HS-27A (cell line): ENCODE results near the gene KCNMB4.

ENCODE experiments used
- DNase-seq: peaks from one replicate; pipeline ENCODE4 v3.0.0-alpha.2; 2012; ENCODE audit warnings: low read depth, missing footprints

KCNMB4 gene, protein sequence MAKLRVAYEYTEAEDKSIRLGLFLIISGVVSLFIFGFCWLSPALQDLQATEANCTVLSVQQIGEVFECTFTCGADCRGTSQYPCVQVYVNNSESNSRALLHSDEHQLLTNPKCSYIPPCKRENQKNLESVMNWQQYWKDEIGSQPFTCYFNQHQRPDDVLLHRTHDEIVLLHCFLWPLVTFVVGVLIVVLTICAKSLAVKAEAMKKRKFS

DNA sequence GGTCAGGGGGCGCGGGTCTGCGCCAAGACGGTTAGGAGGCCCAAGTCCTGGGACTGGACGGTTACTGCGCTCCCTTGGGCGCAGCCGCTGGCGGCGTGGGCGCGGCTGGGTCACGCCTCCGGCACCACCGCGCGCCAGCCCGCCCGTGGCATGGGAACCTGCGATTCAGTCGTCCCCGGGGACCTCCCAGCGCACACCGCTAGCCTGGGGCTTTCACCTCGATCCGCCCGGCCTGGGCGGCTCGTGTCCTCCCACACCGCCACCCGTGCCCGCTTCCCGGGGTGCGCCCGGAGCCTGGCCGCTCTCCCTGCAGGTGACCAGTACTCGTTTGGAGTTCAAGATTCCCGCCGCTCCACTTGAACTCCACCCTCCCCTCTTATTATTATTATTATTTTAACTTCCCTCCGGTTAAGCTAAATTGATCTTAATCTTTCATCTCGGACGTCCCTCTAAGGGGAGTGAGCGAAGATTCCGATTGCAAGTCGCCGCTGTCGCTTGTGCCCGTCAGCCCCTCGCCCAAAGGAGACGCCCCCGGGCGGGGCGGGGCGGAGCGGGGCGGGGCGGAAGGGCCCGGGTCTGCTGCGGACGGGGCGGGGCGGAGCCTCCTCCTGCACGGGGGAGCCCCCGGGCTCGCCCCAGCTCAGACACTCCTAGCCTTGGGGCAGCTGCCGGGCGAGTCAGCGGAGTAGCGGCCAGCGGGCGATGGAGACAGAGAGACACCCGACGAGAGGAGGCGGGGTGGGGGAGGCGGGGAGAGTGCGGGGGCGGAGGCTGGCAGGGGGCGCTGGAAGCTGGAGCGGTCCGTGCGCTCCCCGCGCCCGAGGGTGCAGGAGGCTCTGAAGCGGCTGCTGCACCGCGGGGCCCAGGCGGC lies at the start of gene KCNMB4:
KCNMB4 (plus strand) TSS at position 643 of the 871 bp plus-strand sequence. CDS start 445 bp downstream, outside the sequence.
- no peak for DNase-seq

DNA sequence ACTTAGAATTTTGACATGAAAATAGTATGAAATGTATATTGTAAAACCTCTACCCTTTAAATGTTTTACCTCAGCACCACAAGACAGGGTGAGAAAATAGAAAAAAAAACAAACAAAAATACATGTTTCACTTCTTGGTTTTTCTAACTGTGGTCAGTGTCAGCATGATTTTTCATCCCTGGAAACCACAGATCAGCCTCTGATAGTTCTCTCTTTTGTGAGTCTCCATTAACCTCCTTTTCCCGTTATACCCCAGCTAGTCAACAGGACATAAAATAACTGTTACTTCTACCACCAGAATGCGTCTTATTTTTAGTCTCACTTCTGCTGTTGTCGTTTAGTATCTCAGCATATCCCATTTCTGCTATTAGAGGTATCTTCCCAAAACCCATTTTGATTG lies 48.3 kb upstream of the KCNMB4 start:
- DNase-seq = no peak

DNA sequence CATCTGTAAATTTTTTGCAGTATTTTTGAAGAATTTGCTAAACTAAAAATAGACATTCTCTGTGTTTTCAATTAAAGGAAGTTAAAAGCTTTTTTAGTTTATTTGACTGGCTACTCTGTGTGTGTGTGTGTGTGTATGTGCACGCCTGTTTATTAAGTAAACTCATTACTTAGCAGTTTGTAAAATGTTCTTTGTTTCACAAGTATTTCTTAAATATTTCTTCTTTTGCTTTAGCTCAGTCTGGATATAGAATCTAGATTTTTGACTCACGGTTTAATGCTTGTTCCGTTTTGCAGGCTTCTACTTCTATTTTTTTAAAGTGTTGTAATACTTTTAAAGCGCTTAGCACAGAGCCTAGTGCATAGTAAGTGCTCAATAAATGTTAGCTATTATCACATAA lies 46.5 kb upstream of the KCNMB4 start:
- DNase-seq = no peak

DNA sequence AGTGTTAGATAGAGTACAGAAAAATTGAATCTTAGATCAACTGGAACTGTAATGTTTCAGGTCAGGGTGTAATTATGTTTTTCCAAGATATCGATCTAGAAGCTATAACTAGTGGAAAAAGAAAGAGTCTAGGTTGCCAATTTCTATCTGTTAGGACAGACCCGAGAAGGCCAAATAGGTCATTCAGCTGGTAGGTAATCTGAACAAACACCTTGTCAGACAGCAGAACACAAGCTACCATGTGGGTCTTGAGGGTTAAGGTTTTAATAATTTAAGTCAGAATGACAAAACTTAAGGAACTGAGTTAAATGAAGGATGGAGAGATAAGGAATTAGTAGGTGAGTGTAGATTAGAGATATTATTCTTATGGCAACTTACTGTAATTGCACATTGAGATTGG lies 44.9 kb upstream of the KCNMB4 start:
- DNase-seq = no peak

DNA sequence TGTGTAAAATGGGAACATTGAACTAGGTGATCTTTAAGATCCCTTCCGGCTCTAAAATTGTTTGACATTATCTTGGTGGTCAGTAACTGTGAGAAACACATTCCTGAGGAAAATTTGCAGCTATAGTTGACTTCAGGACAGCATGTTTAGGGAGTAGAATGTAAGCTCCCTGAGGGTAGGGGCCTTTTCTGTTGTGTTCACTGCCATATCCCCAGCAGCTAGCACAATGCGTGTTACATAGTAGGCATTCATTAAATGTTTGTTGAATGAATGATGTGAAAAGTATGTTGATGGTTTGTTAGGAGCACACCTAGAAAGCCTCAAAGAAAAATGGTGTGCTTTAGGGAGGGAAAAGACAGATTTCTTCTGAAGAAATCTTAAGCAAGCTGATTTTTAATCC lies 38.5 kb upstream of the KCNMB4 start:
- DNase-seq = no peak

DNA sequence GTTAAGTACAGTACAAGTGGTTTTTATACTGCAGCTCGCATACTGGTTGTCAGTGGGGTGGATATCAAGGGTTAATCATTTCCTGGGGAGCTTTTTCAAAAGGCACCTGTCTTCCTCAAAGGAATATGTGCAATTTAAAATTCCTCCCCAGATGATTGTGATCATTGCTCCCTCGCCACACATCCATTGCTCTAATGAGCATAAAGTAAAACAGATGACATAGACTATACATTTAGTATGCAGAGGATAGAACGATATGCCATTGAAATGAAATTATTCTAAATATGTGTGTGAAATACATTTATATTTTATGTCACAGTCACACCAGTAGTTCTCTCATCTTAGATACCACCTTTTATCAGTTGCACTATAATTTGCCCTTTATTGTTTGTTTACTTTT lies 36.4 kb upstream of the KCNMB4 start:
- no peak for DNase-seq

DNA sequence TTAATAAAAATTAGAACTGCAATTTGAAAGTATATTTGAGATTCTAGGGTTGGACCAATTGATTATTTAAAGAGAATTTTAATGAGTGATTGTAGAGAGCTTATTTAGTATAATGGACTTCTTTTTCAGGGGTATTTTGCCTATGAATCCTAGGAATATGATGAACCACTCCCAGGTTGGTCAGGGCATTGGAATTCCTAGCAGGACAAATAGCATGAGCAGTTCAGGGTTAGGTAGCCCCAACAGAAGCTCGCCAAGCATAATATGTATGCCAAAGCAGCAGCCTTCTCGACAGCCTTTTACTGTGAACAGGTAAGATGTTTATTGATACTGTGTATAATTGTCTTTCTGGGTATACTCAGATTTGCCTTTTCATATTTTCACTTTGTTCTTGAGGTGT lies 35.9 kb upstream of the KCNMB4 start:
- no peak for DNase-seq

DNA sequence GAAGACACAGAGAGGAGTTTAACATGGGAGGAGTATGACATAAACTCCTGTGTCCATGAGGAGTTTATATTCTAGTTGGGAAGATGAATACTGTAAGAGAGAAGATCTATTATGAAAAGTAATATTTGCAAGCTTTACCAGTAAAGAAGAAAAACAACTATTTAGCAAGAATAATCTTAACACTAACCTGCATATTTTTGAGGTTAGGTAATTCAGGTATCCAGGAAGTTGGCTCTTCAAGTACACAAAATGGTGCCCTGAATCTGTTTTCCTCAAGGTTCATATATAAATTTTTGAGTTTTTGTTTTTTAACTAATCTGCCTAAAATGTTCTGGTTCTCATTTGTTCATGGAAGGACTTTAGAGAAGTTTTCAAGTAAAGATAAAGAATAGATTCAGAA lies 33.9 kb upstream of the KCNMB4 start:
- DNase-seq = no peak

DNA sequence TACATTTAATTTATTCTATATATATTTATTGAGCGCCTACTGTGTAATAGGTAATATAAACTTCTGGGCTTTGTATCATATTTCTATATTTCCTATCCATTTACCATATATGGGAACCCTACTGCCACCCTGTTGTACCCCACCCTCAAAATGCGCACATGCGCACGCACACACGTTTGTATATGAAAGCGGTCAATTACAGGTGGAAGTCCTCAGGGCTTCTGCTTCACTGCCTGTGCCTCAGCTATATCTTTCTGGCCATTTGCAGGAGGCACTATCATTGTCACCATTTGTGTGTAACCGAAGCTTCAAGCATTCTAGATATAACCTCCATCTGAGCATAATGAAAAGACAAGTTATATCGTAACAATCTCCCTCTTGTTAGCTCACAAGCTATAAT lies 31.3 kb upstream of the KCNMB4 start:
- DNase-seq = no peak

DNA sequence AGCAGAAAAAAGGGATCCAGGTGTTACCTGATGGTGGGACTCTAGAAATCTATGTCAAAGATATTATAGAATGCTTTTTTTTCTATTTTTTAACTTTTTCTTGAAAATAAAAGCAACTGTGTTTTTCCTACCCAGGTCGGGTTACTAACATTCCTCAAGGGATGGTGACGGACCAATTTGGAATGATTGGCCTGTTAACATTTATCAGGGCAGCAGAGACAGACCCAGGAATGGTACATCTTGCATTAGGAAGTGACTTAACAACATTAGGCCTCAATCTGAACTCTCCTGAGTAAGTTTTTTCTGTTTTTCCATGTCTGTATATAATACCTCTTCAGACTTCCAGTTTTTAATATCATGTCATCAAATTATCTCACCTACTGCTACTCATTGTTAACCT lies 27.6 kb upstream of the KCNMB4 start:
- DNase-seq = no peak

DNA sequence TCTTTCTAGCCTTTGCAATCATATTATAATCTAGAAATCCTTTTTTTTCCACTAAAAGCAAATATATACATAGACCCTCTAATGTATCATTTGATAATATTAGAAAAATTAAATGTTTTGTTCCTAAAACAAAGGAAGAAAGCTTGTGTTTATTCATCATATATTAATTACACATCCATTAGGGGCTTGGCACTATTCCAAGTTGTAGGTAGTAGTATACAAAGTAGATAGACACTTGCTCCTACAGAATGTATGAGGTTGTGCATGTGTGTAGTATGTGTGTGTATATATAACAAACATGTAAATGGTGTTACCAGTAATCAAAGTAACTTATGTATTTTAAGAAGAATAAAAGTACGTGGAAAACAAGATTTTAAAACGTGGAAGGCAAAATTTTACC lies 15.0 kb upstream of the KCNMB4 start:
- no peak for DNase-seq

DNA sequence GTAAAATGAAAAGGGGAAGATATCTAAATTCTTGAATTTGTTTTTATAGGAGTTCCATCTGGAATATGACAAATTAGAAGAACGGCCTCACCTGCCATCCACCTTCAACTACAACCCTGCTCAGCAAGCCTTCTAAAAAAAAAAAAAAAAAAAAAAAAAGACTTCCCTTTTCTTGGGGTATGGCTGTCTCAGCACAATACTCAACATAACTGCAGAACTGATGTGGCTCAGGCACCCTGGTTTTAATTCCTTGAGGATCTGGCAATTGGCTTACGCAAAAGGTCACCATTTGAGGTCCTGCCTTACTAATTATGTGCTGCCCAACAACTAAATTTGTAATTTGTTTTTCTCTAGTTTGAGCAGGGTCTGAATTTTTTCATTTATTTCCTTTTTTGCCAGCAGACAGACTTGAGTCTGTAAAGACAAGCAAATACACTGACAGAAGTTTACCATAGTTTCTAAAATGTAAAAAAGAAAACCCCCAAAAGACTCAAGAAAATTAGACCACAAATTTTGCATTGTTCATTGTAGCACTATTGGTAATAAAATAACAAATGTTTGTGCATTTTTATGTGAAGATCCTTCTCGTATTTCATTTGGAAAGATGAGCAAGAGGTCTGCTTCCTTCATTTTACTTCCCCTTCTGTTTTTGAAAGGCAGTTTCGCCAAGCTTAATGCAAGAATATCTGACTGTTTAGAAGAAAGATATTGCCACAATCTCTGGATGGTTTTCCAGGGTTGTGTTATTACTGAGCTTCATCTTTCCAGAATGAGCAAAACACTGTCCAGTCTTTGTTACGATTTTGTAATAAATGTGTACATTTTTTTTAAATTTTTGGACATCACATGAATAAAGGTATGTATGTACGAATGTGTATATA lies 12.1 kb upstream of the KCNMB4 start:
- no peak for DNase-seq

DNA sequence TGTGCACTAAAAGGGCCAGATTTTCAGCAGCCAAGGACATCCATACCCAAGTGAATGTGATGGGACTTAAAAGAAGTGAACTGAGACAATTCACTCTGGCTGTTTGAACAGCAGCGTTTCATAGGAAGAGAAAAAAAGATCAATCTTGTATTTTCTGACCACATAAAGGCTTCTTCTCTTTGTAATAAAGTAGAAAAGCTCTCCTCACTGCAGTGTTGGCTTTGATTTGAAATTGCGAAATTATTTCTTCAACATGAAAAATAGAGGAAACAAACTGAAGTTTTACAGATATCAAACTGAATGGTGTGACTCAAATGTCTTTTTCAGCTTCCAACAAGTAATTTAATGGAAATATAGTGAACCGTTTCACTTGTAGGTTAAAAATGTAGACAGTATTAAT lies 11.3 kb upstream of the KCNMB4 start:
- DNase-seq = no peak

DNA sequence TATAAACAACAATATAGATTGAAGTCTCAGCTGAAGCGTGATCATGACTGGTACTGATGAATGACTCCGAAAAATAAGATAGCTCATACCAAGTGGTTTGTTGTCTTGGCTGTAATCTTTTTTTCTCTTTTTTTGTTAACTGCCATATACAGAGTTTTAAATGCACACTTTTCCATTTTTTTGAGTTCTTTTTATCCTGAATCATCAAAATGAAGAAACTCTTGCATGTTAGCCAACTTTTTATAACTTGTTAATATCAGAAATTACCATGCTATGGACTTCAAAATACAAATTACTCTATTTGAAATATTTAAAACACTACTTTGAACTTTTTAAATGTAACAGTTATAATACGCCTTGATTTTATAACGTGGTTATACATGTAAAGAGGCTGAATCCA lies 10.1 kb upstream of the KCNMB4 start:
- no peak for DNase-seq

DNA sequence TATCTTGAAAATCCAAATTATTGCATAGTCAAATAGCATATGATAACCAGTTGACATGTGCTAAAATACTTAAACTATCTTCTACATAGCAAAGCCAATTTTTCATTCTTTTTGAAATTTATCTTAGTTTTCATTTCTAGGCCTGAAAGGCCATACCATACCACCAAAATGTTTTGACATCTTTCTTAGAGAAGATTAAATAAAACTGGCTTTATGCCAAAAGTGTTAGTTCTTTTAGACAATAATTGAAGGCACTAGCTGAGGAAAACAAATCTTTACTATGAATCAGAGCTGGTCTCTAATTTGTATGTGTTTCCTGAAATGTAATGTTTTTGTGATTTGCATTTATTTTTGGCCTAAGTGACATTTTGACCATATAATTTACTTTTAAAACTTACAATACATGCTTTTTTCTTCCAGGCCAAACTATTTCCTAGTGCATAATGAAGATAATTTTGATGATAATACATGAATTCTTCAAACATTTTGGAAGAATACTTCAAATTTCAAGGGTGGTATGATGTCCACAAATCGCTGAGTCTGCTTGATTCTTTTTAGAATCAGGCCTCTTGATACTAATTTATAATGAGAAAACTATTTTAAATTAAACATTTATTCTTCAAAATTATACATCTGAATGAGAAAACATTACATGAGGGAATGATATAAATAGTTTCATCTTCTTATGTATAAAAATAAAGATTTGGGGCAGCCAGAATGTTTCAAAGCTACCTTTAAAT lies 6.5 kb upstream of the KCNMB4 start:
- DNase-seq = no peak

DNA sequence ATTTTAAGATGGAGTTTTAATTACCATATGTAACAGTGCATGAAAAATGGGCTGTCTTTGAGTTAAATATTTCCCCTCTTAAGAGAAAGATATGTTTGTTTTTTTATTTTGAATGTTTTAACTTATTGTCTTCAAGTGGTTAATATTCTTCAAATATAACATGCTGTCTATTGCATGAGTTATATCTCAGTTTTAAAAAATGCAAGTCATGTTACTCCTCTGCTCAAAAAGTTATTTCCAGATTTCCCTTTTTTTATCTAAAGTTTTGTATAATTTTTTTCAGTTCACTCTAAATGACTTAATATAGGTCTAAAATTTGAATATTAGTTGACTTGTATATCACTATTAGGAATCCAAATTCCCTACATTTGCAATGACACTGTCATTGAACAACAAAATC lies 5.9 kb upstream of the KCNMB4 start:
- no peak for DNase-seq

DNA sequence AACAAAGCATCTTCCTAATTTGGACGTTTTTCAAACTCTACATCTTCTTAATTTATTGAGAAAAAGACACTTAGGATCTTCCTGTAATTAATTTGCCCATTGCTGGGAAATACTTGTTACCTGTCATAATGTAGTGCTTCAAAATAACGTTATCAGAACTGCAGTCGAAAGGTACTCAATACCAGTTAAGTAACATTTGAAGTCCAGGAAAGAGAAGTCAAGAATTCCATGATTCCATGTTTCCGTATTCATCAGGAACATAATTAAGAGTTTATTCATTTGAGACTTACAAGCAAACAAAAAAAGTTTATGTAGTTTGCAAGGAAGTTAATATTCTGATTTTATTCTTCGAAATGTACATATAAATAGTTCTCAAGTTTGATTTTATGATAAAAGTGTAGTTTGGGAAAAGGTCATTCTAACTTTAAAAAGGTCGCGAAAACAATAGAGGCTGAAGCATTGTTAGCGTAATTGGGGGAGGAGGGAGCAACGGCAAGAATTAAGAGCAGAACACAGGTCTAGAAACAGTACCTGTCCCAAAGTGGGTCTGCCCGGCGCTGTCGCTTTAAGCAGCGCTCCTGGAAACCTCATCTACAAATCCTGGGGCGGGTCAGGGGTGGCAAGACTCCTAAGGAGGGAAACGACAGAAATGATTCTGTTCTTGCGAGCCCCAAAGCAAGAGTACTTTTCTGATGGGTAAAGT lies 1.2 kb upstream of the KCNMB4 start:
- DNase-seq = no peak

DNA sequence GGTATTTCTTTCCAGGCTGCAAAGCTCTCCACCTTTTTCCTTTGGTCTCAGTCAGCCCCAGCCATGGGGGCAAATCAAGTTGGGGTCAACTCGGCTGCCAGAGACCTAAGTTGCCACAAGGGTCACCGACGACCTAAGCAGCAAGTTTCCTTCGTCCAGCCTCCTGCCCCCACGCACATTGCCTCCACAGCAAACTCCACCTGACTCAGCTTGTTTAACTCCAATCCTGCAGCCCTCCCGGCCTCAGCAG lies 767 bp upstream of the KCNMB4 start:
- no peak for DNase-seq

DNA sequence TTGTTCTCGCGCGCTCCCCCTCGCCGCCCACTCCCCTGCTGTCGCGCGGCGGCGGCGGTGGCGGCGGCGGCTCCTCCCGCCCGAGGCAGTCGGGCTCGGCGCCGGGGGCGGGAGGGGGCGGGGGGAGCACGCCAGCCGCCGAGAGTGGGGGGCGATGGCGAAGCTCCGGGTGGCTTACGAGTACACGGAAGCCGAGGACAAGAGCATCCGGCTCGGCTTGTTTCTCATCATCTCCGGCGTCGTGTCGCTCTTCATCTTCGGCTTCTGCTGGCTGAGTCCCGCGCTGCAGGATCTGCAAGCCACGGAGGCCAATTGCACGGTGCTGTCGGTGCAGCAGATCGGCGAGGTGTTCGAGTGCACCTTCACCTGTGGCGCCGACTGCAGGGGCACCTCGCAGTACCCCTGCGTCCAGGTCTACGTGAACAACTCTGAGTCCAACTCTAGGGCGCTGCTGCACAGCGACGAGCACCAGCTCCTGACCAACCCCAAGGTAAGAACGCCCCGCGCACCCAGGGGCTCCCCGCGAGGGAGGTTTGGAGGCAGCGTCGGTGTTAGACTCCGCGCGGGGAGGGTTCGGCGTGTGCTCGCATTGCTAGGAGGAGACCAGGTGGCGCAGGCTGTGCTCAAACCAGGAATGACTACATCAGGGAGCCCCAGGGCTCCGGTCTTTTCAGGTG lies 629 bp downstream of the KCNMB4 start:
- no peak for DNase-seq

DNA sequence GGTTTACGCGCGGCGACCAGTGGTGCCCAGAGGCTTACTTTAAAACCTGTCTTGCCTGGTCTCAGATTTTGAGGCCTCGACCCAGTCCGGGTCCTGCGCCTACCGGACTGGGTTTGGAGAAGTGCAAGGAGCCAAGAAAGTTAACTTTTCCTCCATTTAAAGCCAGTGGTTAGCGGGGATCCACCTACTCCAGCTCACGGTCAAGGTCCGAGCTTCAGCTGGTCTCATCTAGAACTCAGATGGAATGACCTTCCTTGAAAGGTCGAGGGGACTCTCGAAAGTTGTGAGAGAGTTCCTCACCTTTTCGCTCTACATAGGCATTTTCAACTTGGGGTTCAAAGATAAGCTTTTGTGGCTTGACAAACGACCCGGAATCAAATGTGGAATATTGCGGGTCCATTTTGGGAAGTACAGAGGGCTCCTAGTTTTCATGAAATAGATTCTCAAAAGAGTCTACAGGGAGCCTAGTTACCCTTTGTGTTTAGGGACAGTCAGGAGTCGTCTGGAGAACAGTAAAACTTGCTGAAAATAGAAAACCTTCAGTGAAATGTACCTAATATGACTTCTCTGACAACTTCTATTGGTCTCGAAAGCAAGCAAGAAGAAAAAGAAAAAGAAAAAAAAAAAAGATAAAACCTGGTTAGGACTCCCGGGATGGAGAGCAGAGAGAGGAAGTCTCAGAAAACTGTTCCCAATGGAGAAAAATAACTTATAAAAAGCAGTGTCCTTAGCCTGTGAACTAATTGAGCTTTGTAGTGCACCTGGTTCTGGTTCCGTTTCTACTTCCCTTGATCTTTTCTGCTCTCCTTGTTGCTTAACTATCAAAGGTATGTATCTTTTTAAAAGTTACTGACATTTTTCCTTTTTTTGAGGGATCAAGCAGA lies 1.4 kb downstream of the KCNMB4 start:
- no peak for DNase-seq
